Ovary (tissue), 3 donors: ENCODE measurements around the gene CAMK2D.

ENCODE experiments used
- CTCF ChIP-seq, 3 donors: fragments of 450-650 bp in 2 of 3; fragments of 200-600 bp in 1 of 3; IDR thresholded peaks; one replicate each; pipeline versions ENCODE4 v1.5.1 to v1.8.0; 2016 to 2022; ENCODE audit warnings: antibody characterized with exemption in 3 of 3, mild to moderate bottlenecking in 1 of 3
- POLR2A ChIP-seq: fragments of 450-650 bp; IDR thresholded peaks from one replicate; pipeline ENCODE4 v1.6.1; 2017; ENCODE audit warnings: antibody characterized with exemption, mild to moderate bottlenecking, moderate library complexity
- donor health status: DM: no; HTN: no; CAD: no.

- no peak for TF ChIP-seq CTCF (IDR thresholded peaks at IDR 0.05)
- no peak for TF ChIP-seq POLR2A
Observed at GRCh38 chr4:113433116-113433515, 328.4 kb downstream of the CAMK2D start.
